ENCODE results near the gene MED10.

MED10 gene

GRCh38 chr5:6348476-6349000 lies 29.8 kb downstream of the MED10 start:
- no peak for DNase-seq (ENCODE audit: low read depth)

GRCh38 chr5:6347673-6348072 lies 30.7 kb downstream of the MED10 start:
- DNase-seq (ENCODE audit: low read depth), result no peak

GRCh38 chr5:6347165-6347564 lies 31.2 kb downstream of the MED10 start:
- DNase-seq (ENCODE audit: low read depth), result no peak

GRCh38 chr5:6344593-6344989 lies 33.8 kb downstream of the MED10 start:
- DNase-seq (ENCODE audit: low read depth), result no peak

GRCh38 chr5:6343951-6344592 lies 34.3 kb downstream of the MED10 start:
- no peak for DNase-seq (ENCODE audit: low read depth)

GRCh38 chr5:6342689-6343315 lies 35.5 kb downstream of the MED10 start:
- no peak for DNase-seq (ENCODE audit: low read depth)

- no peak for DNase-seq (ENCODE audit: low read depth)
Observed at GRCh38 chr5:6340100-6340499, 38.2 kb downstream of the MED10 start.

GRCh38 chr5:6338871-6339270 lies 39.5 kb downstream of the MED10 start:
- no peak for DNase-seq (ENCODE audit: low read depth)

- no peak for DNase-seq (ENCODE audit: low read depth)
Observed at GRCh38 chr5:6338135-6338534, 40.2 kb downstream of the MED10 start.

GRCh38 chr5:6333182-6333905 lies 45.0 kb downstream of the MED10 start:
- DNase-seq (ENCODE audit: low read depth), result no peak

GRCh38 chr5:6328173-6328572 lies 50.2 kb downstream of the MED10 start:
- no peak for DNase-seq (ENCODE audit: low read depth)

GRCh38 chr5:6326776-6327175 lies 51.6 kb downstream of the MED10 start:
- no peak for DNase-seq (ENCODE audit: low read depth)

GRCh38 chr5:6322163-6322713 lies 56.1 kb downstream of the MED10 start:
- DNase-seq (ENCODE audit: low read depth), result no peak

Data from activated T-cell treated with anti-CD3 and anti-CD28 coated beads for 1 hour (primary cell).